Endothelial cell of umbilical vein (primary cell): ENCODE results near the gene CIITA.

Source experiments
- EZH2 ChIP-seq: IDR thresholded peaks from 2 replicates; pipeline ENCODE4 v1.6.1; 2012; ENCODE audit warnings: borderline replicate concordance, low read depth, mild to moderate bottlenecking, moderate library complexity, low read length, inconsistent platforms; ENCODE audit not compliant: severe bottlenecking
- POLR2A ChIP-seq: IDR thresholded peaks from 2 replicates; pipeline ENCODE4 v1.6.1; 2012; ENCODE audit warnings: low read depth, mild to moderate bottlenecking, control low read depth, low read length
- POLR2AphosphoS5 ChIP-seq: IDR thresholded peaks from 2 replicates; pipeline ENCODE4 v1.6.1; 2012; ENCODE audit warnings: low read depth, mild to moderate bottlenecking, control low read depth, low read length, moderate library complexity; ENCODE audit not compliant: insufficient read depth
- TF ChIP-seq, protein P1 (sequence below), 2 donors: IDR thresholded peaks; 1 replicate in 1 of 2; 2 replicates in 1 of 2; pipeline ENCODE4 v1.5.1; 2011; ENCODE audit warnings: low read length in 2 of 2, mild to moderate bottlenecking in 2 of 2, moderate library complexity in 2 of 2, control low read depth in 1 of 2, inconsistent platforms in 1 of 2, low read depth in 1 of 2; ENCODE audit not compliant: insufficient read depth in 1 of 2; ENCODE audit errors: extremely low read depth in 1 of 2
- TF ChIP-seq, protein P2 (sequence below): IDR thresholded peaks from 2 replicates; pipeline ENCODE4 v1.6.1; 2011; ENCODE audit not compliant: insufficient read depth, insufficient read length

DNA sequence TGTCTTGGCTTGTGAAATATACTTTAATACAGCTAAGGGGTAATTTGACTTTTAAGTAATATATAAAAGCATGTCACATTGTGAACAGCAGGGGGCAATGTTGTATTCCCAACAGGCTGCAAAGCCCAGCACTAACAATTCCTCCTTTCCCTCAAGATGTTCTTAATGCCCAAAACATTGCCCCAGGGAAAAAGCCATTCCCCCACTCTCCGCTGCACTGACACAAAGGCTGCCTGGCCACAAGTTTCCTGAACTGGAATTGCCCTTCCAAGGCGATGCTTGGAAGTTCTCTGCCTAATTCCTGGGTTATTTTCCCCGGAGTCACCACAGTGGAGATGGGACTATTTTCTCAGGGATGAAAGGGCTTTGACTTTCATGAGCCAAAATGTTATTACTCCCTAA is 94.6 kb downstream of the CIITA start:
- no peak for TF ChIP-seq EZH2
- TF ChIP-seq, protein P1, sequence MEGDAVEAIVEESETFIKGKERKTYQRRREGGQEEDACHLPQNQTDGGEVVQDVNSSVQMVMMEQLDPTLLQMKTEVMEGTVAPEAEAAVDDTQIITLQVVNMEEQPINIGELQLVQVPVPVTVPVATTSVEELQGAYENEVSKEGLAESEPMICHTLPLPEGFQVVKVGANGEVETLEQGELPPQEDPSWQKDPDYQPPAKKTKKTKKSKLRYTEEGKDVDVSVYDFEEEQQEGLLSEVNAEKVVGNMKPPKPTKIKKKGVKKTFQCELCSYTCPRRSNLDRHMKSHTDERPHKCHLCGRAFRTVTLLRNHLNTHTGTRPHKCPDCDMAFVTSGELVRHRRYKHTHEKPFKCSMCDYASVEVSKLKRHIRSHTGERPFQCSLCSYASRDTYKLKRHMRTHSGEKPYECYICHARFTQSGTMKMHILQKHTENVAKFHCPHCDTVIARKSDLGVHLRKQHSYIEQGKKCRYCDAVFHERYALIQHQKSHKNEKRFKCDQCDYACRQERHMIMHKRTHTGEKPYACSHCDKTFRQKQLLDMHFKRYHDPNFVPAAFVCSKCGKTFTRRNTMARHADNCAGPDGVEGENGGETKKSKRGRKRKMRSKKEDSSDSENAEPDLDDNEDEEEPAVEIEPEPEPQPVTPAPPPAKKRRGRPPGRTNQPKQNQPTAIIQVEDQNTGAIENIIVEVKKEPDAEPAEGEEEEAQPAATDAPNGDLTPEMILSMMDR (IDR thresholded peaks at IDR 0.05; ENCODE audit: extremely low read depth in 1 of 2, insufficient read depth in 1 of 2, low read depth in 1 of 2, low read length in 2 of 2), result peak; percentile 56 to 57
- no peak for TF ChIP-seq POLR2AphosphoS5
- no peak for TF ChIP-seq POLR2A
- TF ChIP-seq, protein P2, sequence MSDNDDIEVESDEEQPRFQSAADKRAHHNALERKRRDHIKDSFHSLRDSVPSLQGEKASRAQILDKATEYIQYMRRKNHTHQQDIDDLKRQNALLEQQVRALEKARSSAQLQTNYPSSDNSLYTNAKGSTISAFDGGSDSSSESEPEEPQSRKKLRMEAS, result no peak
